ENCODE results near the gene CYP1B1.

DNA sequence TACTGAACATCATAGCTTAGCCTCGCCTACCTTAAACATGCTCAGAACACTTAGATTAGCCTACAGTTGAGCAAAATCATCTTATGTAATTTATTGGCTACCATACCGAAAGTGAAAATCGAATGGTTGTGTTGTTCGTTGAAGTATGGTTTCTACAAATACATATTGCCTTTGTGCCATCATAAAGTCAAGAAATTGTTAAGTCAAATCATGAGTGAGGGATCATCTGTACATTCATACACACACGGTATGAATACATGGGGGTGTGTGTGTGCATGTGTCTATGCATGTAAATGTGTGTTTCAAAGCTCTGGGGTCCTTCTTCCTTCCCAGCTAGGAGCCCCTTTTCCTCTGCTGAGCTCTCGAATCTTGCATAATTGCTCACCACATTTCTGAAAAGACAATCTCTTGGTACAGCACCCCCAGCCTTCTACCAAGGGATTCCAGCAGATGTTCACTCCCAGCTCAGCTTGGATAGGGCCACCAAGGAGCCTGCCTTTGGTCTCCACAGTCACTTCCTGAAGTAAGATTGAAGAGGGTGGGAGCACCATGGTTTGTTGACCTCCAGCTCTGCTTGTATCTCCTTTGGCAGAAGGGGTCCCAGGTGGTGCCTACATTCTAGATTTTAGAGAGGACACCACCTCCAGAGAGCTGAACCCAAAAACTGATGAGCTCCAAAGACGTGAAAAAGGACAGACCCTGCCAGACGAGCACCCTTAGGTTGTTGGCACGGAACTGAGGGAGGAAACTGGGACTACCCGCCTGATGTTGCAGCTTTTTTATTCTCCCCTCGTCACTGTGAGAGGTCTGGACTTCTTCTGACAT is 33.2 kb upstream of the CYP1B1 start:
- no peak for TF ChIP-seq SUZ12 (IDR thresholded peaks at IDR 0.05; ENCODE audit: extremely low read depth, insufficient read depth, insufficient read length)
- no peak for TF ChIP-seq YY1 (IDR thresholded peaks at IDR 0.05; ENCODE audit: insufficient read depth, insufficient read length)

All from NT2/D1 (cell line).